Astrocyte of the spinal cord (primary cell): ENCODE measurements around the gene MRPL24.
A peak's percentile ranks its signal among the peaks of the same experiment; 100 is the strongest.

Experiments
- DNase-seq: peaks from one replicate; pipeline ENCODE4 v3.0.0; 2011; ENCODE audit warnings: low read depth, low spot score
- H3K4me3 ChIP-seq: 2 replicates; pipeline ENCODE4 v1.5.1; 2011; ENCODE audit warnings: low read depth, mild to moderate bottlenecking, low read length, moderate library complexity
- CTCF ChIP-seq: IDR thresholded peaks from 2 replicates; pipeline ENCODE4 v1.5.1; 2012; ENCODE audit warnings: low read depth, mild to moderate bottlenecking, low read length, inconsistent platforms
- in situ Hi-C: cut with HindIII; loops from 2 replicates; pipeline ENCODE4 v1.10.0; 2017; ENCODE audit warnings: low sequenced_read_pairs

Gene MRPL24

GRCh38 chr1:156706657-156707416 is 34.1 kb downstream of the MRPL24 start:
- peak; percentile 40 for DNase-seq
- H3K4me3 ChIP-seq: peak overlapping the region; percentile 41
- in situ Hi-C loops: no loop called here
- no peak for TF ChIP-seq CTCF

- TF ChIP-seq CTCF: peak; percentile 82
- in situ Hi-C loops: no loop called here
- H3K4me3 ChIP-seq: peak overlapping the region; percentile 41
- peak; percentile 39 for DNase-seq
These were observed 34.8 kb downstream of the MRPL24 start for GRCh38 chr1:156705918-156706656.

- DNase-seq: no peak
- in situ Hi-C loops: no loop called here
- peak within 1 kb of the TSS; percentile 41 for H3K4me3 ChIP-seq
- TF ChIP-seq CTCF: no peak
These were observed 35.5 kb downstream of the MRPL24 start, which contains the start of gene CRABP2 for GRCh38 chr1:156705321-156705917. Gene CRABP2, minus strand, starts transcription at chr1:156705583. Its CDS starts 137 bp downstream, at chr1:156705446.

- in situ Hi-C loops: no loop called here
- peak overlapping the region; percentile 41 for H3K4me3 ChIP-seq
- peak; percentile 71 for DNase-seq
- no peak for TF ChIP-seq CTCF
These were observed 36.0 kb downstream of the MRPL24 start for GRCh38 chr1:156704930-156705320.

GRCh38 chr1:156704166-156704711 is 36.6 kb downstream of the MRPL24 start:
- peak overlapping the region; percentile 41 for H3K4me3 ChIP-seq
- no peak for TF ChIP-seq CTCF
- in situ Hi-C loops: no loop called here
- DNase-seq: no peak

GRCh38 chr1:156703741-156704140 is 37.1 kb downstream of the MRPL24 start:
- peak; percentile 51 for DNase-seq
- TF ChIP-seq CTCF: no peak
- no peak overlapping the region for H3K4me3 ChIP-seq
- in situ Hi-C loops: no loop called here
